Endothelial cell of umbilical vein (primary cell): Measurements from ENCODE around the gene DIP2C. TPM values are rescaled to one million over a fixed set of nuclear protein-coding genes. Genes with fewer than 3 reads are reported as not detected.

Source experiments
- BruUV-seq: library from RNA; stranded (reverse); fragments of 400-500 nt; replicated peaks from 2 replicates; lab custom pipeline; 2021; lab: Mats Ljungman, UMichigan
- CTCF ChIA-PET: fragments of 300-600, 350-600 bp; sonication (Branson Sonifier 250); formaldehyde crosslinking; loops from one replicate; lab custom pipeline; 2021; ENCODE audit warnings: antibody characterized with exemption, inconsistent platforms; lab: Charles Lee
- POLR2A ChIA-PET: fragments of 300-600, 350-600 bp; sonication (Branson Sonifier 250); formaldehyde crosslinking; loops from one replicate; lab custom pipeline; 2021; ENCODE audit warnings: antibody characterized with exemption, inconsistent platforms; lab: Charles Lee
- DNase-seq: peaks from one replicate; pipeline ENCODE4 v3.0.0-alpha.2; 2011; ENCODE audit warnings: low read depth, low spot score
- FAIRE-seq: peaks from 2 replicates; lab custom pipeline; 2011; peaks lifted over from hg19 to GRCh38; lab: Jason Lieb, UNC
- H2AFZ ChIP-seq: 2 replicates; pipeline ENCODE4 v1.6.0; 2012; ENCODE audit warnings: low read depth, low read length, control low read depth, inconsistent platforms
- H3K27ac ChIP-seq: 2 replicates; pipeline ENCODE4 v1.5.1; 2011; ENCODE audit warnings: low read depth, mild to moderate bottlenecking, control low read depth, low read length, moderate library complexity; ENCODE audit not compliant: insufficient read depth
- H3K27me3 ChIP-seq, 2 experiments: 2 replicates each; pipeline versions ENCODE4 v1.6.0 to v1.6.1; 2011; ENCODE audit warnings: low read length in 2 of 2, mixed read lengths in 1 of 2; ENCODE audit not compliant: control insufficient read depth in 2 of 2, insufficient read depth in 2 of 2
- H3K36me3 ChIP-seq, 2 experiments: 2 replicates in 1 of 2; 3 replicates in 1 of 2; pipeline ENCODE4 v1.5.1; 2011; ENCODE audit warnings: low read length in 2 of 2, mild to moderate bottlenecking in 1 of 2, moderate library complexity in 1 of 2; ENCODE audit not compliant: control insufficient read depth in 2 of 2, insufficient read depth in 2 of 2; ENCODE audit errors: extremely low read depth in 1 of 2
- H3K4me1 ChIP-seq: 3 replicates; pipeline ENCODE4 v1.5.1; 2011; ENCODE audit warnings: mild to moderate bottlenecking, low read length; ENCODE audit not compliant: control insufficient read depth, insufficient read depth; ENCODE audit errors: extremely low read depth
- H3K4me2 ChIP-seq: 2 replicates; pipeline ENCODE4 v1.6.1; 2011; ENCODE audit warnings: low read length, control low read depth, mixed read lengths; ENCODE audit not compliant: insufficient read depth
- H3K4me3 ChIP-seq, 3 experiments: fragments of 200-600 bp in 1 of 3; sonication (generic), shearing (Covaris generic) in 1 of 3; replicated peaks in 1 of 3; 2 replicates each; pipeline ENCODE4 v1.5.1; 2011 to 2016; ENCODE audit warnings: control low read depth in 3 of 3, low read length in 3 of 3, mild to moderate bottlenecking in 2 of 3, inconsistent platforms in 1 of 3, low read depth in 1 of 3, moderate library complexity in 1 of 3; ENCODE audit not compliant: insufficient read depth in 1 of 3
- H3K79me2 ChIP-seq: 2 replicates; pipeline ENCODE4 v1.6.0; 2012; ENCODE audit warnings: low read length, inconsistent platforms; ENCODE audit not compliant: control insufficient read depth, insufficient read depth
- H3K9ac ChIP-seq: replicated peaks from 2 replicates; pipeline ENCODE3; 2011; ENCODE audit warnings: low read length, control low read depth; ENCODE audit not compliant: insufficient read depth; ENCODE audit errors: extremely low read depth
- H3K9me1 ChIP-seq: replicated peaks from 3 replicates; pipeline ENCODE4 v1.6.0; 2011; ENCODE audit warnings: mild to moderate bottlenecking, low read length; ENCODE audit not compliant: control insufficient read depth, insufficient read depth; ENCODE audit errors: extremely low read depth
- H3K9me3 ChIP-seq: replicated peaks from 2 replicates; pipeline ENCODE4 v1.5.1; 2012; ENCODE audit warnings: low read length, inconsistent platforms; ENCODE audit not compliant: control insufficient read depth, insufficient read depth
- H4K20me1 ChIP-seq: replicated peaks from 2 replicates; pipeline ENCODE3; 2011; ENCODE audit warnings: mild to moderate bottlenecking, low read length; ENCODE audit not compliant: control insufficient read depth, insufficient read depth; ENCODE audit errors: extremely low read depth
- EZH2 ChIP-seq: IDR thresholded peaks from 2 replicates; pipeline ENCODE4 v1.6.1; 2012; ENCODE audit warnings: borderline replicate concordance, low read depth, mild to moderate bottlenecking, moderate library complexity, low read length, inconsistent platforms; ENCODE audit not compliant: severe bottlenecking
- FOS ChIP-seq: IDR thresholded peaks from 2 replicates; pipeline ENCODE4 v1.6.1; 2011; ENCODE audit warnings: mild to moderate bottlenecking, low read length, moderate library complexity, borderline replicate concordance; ENCODE audit not compliant: insufficient read depth
- GATA2 ChIP-seq: IDR thresholded peaks from 2 replicates; pipeline ENCODE4 v1.7.0; 2011; ENCODE audit warnings: low read depth, mild to moderate bottlenecking, moderate library complexity, mixed read lengths, low read length; ENCODE audit not compliant: insufficient read length, insufficient read depth
- JUN ChIP-seq: IDR thresholded peaks from 2 replicates; pipeline ENCODE4 v1.6.1; 2011; ENCODE audit warnings: borderline replicate concordance, low read depth; ENCODE audit not compliant: insufficient read length, insufficient read depth
- MYC ChIP-seq: IDR thresholded peaks from one replicate; pipeline ENCODE4 v1.6.1; 2011; ENCODE audit warnings: mild to moderate bottlenecking, low read depth, low read length
- POLR2A ChIP-seq: IDR thresholded peaks from 2 replicates; pipeline ENCODE4 v1.6.1; 2012; ENCODE audit warnings: low read depth, mild to moderate bottlenecking, control low read depth, low read length
- POLR2AphosphoS5 ChIP-seq: IDR thresholded peaks from 2 replicates; pipeline ENCODE4 v1.6.1; 2012; ENCODE audit warnings: low read depth, mild to moderate bottlenecking, control low read depth, low read length, moderate library complexity; ENCODE audit not compliant: insufficient read depth
- dilution Hi-C: fragments of 300-500 bp; cut with MboI; formaldehyde crosslinking; loops from one replicate; pipeline ENCODE4 v1.15.0; 2019; ENCODE audit warnings: low sequenced_read_pairs; ENCODE audit not compliant: extremely low pct_ligation_motif_present
- intact Hi-C: fragments of 100-400 bp; cut with micrococcal nuclease; formaldehyde crosslinking; loops from one replicate; pipeline ENCODE4 v1.10.0; 2022
- polyA plus RNA-seq, 4 experiments: library from polyadenylated mRNA; depleted of rRNA in 3 of 4; stranded (reverse) in 3 of 4; unstranded in 1 of 4; fragments of >200 nt; gene quantifications; 2 replicates each; pipeline versions ENCODE4 v1.2.1 to v1.2.3, GENCODE V29; 2011 to 2012; ENCODE audit warnings: missing spikeins in 1 of 4
- total RNA-seq: library from RNA; stranded (reverse); gene quantifications from 2 replicates; pipeline ENCODE4 v1.2.3, GENCODE V29; 2021
- TF ChIP-seq, protein P1 (sequence below): IDR thresholded peaks from 2 replicates; pipeline ENCODE4 v1.6.1; 2011; ENCODE audit not compliant: insufficient read depth, insufficient read length
- TF ChIP-seq, protein P2 (sequence below), 2 donors: IDR thresholded peaks; 1 replicate in 1 of 2; 2 replicates in 1 of 2; pipeline ENCODE4 v1.5.1; 2011; ENCODE audit warnings: low read length in 2 of 2, mild to moderate bottlenecking in 2 of 2, moderate library complexity in 2 of 2, control low read depth in 1 of 2, inconsistent platforms in 1 of 2, low read depth in 1 of 2; ENCODE audit not compliant: insufficient read depth in 1 of 2; ENCODE audit errors: extremely low read depth in 1 of 2

Gene DIP2C
- total and polyA plus RNA-seq, 2 donors (not counting 3 experiments of a cell fraction or from before 2014, with no cell fraction given) = 3.6 to 10.7 TPM

DNA sequence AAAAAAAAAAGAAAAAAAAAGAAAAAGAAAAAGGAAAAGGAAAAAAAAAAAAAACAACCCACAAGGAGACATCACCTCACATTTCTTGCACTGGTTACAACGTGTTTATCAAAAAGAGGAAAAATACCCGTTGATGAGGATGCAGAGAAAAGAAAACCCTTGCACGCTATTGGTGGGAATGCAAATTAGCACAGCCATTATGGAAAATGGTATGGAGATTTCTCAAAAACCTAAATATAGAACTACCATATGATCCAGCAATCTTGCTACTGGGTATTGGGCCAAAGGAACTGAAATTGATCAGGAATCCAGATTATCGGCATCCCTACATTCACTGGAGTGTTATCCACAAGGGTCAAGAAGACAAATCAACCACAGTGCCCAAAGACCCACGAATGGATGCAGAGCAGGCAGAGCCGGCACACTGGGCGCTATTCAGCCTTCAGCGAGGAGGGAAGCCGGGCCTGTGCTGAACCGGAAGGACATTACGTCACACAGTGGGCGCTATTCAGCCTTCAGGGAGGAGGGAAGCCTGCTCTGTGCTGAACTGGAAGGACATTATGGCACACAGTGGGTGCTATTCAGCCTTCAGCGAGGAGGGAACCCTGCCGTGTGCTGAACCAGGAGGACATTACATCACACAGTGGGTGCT, 295.6 kb downstream of the DIP2C start:
- DNase-seq (no peak), FAIRE-seq (no peak)
- H3K27ac ChIP-seq = no peak overlapping the region
- no peaks in the 10 kb centered on the region for H3K79me2 ChIP-seq
- no peak overlapping the region for H2AFZ ChIP-seq
- no peak overlapping the region for H3K9ac ChIP-seq
- H3K36me3 ChIP-seq = peaks cover 0 to 2% of the 10 kb centered on the region in 2 experiments
- H3K4me1 ChIP-seq = peaks cover 5% of the 10 kb centered on the region
- no peak overlapping the region for H3K4me2 ChIP-seq
- H4K20me1 ChIP-seq = no peaks in the 10 kb centered on the region
- no peaks in the 10 kb centered on the region for H3K9me3 ChIP-seq
- TF ChIP-seq, protein P1, sequence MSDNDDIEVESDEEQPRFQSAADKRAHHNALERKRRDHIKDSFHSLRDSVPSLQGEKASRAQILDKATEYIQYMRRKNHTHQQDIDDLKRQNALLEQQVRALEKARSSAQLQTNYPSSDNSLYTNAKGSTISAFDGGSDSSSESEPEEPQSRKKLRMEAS = no peak
- TF ChIP-seq POLR2AphosphoS5 = no peak
- TF ChIP-seq POLR2A = no peak
- TF ChIP-seq MYC = no peak
- no peak for TF ChIP-seq FOS
- no peak for TF ChIP-seq EZH2
- TF ChIP-seq JUN = no peak
- TF ChIP-seq, protein P2, sequence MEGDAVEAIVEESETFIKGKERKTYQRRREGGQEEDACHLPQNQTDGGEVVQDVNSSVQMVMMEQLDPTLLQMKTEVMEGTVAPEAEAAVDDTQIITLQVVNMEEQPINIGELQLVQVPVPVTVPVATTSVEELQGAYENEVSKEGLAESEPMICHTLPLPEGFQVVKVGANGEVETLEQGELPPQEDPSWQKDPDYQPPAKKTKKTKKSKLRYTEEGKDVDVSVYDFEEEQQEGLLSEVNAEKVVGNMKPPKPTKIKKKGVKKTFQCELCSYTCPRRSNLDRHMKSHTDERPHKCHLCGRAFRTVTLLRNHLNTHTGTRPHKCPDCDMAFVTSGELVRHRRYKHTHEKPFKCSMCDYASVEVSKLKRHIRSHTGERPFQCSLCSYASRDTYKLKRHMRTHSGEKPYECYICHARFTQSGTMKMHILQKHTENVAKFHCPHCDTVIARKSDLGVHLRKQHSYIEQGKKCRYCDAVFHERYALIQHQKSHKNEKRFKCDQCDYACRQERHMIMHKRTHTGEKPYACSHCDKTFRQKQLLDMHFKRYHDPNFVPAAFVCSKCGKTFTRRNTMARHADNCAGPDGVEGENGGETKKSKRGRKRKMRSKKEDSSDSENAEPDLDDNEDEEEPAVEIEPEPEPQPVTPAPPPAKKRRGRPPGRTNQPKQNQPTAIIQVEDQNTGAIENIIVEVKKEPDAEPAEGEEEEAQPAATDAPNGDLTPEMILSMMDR (IDR thresholded peaks at IDR 0.05; ENCODE audit: extremely low read depth in 1 of 2, insufficient read depth in 1 of 2, low read depth in 1 of 2, low read length in 2 of 2) = no peak
- TF ChIP-seq GATA2 = no peak
- intact Hi-C loops (no loop called here), dilution Hi-C loops (no loop called here)
- ChIA-PET POLR2A (no interaction called here), CTCF (no interaction called here)
- no peak overlapping the region for H3K4me3 ChIP-seq
- BruUV-seq = no TSS peak
- H3K27me3 ChIP-seq = no peaks in the 10 kb centered on the region
- no peaks in the 10 kb centered on the region for H3K9me1 ChIP-seq
